K562 (cell line): ENCODE results near the gene EIF5B. TPM values are rescaled to one million over a fixed set of nuclear protein-coding genes. Genes with fewer than 3 reads are reported as not detected.
A peak's percentile ranks its signal among the peaks of the same experiment; 100 is the strongest.

Source experiments
- BMI1 ChIP-seq: fragments of 150-350 bp; IDR thresholded peaks from 2 replicates; pipeline ENCODE4 v1.6.1; 2014; ENCODE audit warnings: low read length
- CBFA2T2 ChIP-seq: fragments of 450-650 bp; conservative IDR thresholded peaks from 2 replicates; pipeline ENCODE4 v1.6.1; 2017; ENCODE audit warnings: mild to moderate bottlenecking
- CEBPB ChIP-seq: fragments of 450-650 bp; IDR thresholded peaks from 2 replicates; pipeline ENCODE4 v1.6.1; 2016; ENCODE audit warnings: missing genetic modification characterization, missing compliant biosample characterization
- ELF4 ChIP-seq: fragments of 450-650 bp; formaldehyde crosslinking; IDR thresholded peaks from 2 replicates; pipeline ENCODE4 v1.4.0; 2022; ENCODE audit warnings: missing genetic modification characterization
- GABPB2 ChIP-seq: fragments of 250-450 bp; sonication (Bioruptor Pico); conservative IDR thresholded peaks from 2 replicates; pipeline ENCODE4 v1.5.1; 2021; ENCODE audit warnings: mild to moderate bottlenecking
- GTF2E2 ChIP-seq: fragments of 200-800 bp; sonication (Bioruptor generic); IDR thresholded peaks from 2 replicates; pipeline ENCODE4 v1.6.1; 2016; ENCODE audit warnings: missing genetic modification characterization, missing compliant biosample characterization
- KAT8 ChIP-seq: fragments of 450-650 bp; IDR thresholded peaks from 2 replicates; pipeline ENCODE4 v1.6.1; 2016; ENCODE audit warnings: low read depth, mild to moderate bottlenecking
- MAFF ChIP-seq: IDR thresholded peaks from 2 replicates; pipeline ENCODE4 v1.6.1; 2012; ENCODE audit warnings: low read length, improper control_type of control experiment
- MTA2 ChIP-seq: fragments of 450-650 bp; IDR thresholded peaks from 2 replicates; pipeline ENCODE4 v1.6.1; 2016; ENCODE audit warnings: low read depth
- NR4A1 ChIP-seq, 2 experiments: fragments of 250-450 bp in 1 of 2; fragments of 450-650 bp in 1 of 2; sonication (Bioruptor Pico) in 1 of 2; IDR thresholded peaks; 2 replicates each; pipeline versions ENCODE4 v1.4.0 to v1.6.1; 2016 to 2020; ENCODE audit warnings: mild to moderate bottlenecking in 2 of 2, missing compliant biosample characterization in 1 of 2, missing genetic modification characterization in 1 of 2, moderate library complexity in 1 of 2
- RB1 ChIP-seq: fragments of 450-650 bp; IDR thresholded peaks from 2 replicates; pipeline ENCODE4 v1.6.1; 2017; ENCODE audit warnings: low read depth, mild to moderate bottlenecking
- SAP30 ChIP-seq: fragments of 200-600 bp; sonication (generic); IDR thresholded peaks from 2 replicates; pipeline ENCODE4 v1.6.1; 2012; ENCODE audit warnings: borderline replicate concordance, low read depth, mild to moderate bottlenecking, moderate library complexity, low read length, control low read depth, inconsistent platforms; ENCODE audit not compliant: insufficient read depth, poor library complexity, severe bottlenecking
- SMARCC2 ChIP-seq: fragments of 450-650 bp; IDR thresholded peaks from 2 replicates; pipeline ENCODE4 v1.6.1; 2017; ENCODE audit warnings: antibody characterized with exemption, moderate library complexity, mild to moderate bottlenecking, low read depth
- TBL1XR1 ChIP-seq, 2 experiments: IDR thresholded peaks; 2 replicates each; pipeline ENCODE4 v1.6.1; 2012; ENCODE audit warnings: improper control_type of control experiment in 2 of 2, low read length in 2 of 2, mild to moderate bottlenecking in 1 of 2
- ZBTB11 ChIP-seq, 3 experiments: fragments of 200-800 bp in 1 of 3; fragments of 250-450 bp in 1 of 3; fragments of 450-650 bp in 1 of 3; sonication (Bioruptor Pico) in 1 of 3; sonication (Bioruptor generic) in 1 of 3; formaldehyde crosslinking in 1 of 3; IDR thresholded peaks; 2 replicates each; pipeline versions ENCODE4 v1.6.1 to v1.8.0; 2016 to 2022; ENCODE audit warnings: mild to moderate bottlenecking in 2 of 3, missing genetic modification characterization in 2 of 3, missing compliant biosample characterization in 1 of 3, moderate library complexity in 1 of 3
- ZBTB8A ChIP-seq: fragments of 450-650 bp; IDR thresholded peaks from 2 replicates; pipeline ENCODE4 v1.6.1; 2018; ENCODE audit warnings: mild to moderate bottlenecking, moderate library complexity; ENCODE audit not compliant: partially characterized antibody
- ZNF561 ChIP-seq: fragments of 450-650 bp; formaldehyde crosslinking; conservative IDR thresholded peaks from 2 replicates; pipeline ENCODE4 v1.4.0; 2020; ENCODE audit warnings: mild to moderate bottlenecking, moderate library complexity
- ZNF584 ChIP-seq: fragments of 200-800 bp; sonication (Bioruptor generic); IDR thresholded peaks from 2 replicates; pipeline ENCODE4 v1.6.1; 2016; ENCODE audit warnings: low read depth, mild to moderate bottlenecking, missing genetic modification characterization, missing compliant biosample characterization
- polyA plus RNA-seq, 8 experiments: library from polyadenylated mRNA; depleted of rRNA in 4 of 8; stranded (reverse) in 5 of 8; unstranded in 3 of 8; fragments of >200 nt; fragmentation: Nextera tagmentation in 2 of 8; fragmentation: Illumina TruSeq in 1 of 8; extraction: Ambion mirVana in 2 of 8; extraction: Trizol in 1 of 8; gene quantifications; 2 replicates each; pipeline versions ENCODE4 v1.2.1 to v1.2.3, GENCODE V29; 2011 to 2014; ENCODE audit warnings: inconsistent platforms in 1 of 8, missing spikeins in 1 of 8
- total RNA-seq, 7 experiments: library from RNA; depleted of rRNA in 6 of 7; stranded (reverse); fragments of >200 nt in 6 of 7; fragmentation: Illumina TruSeq in 2 of 7; extraction: Trizol in 2 of 7; gene quantifications; 2 replicates each; pipeline versions ENCODE4 v1.2.1 to v1.2.3, GENCODE V29; 2011 to 2021; ENCODE audit warnings: low replicate concordance in 1 of 7
- TF ChIP-seq, protein P1 (sequence below): fragments of 450-650 bp; formaldehyde crosslinking; IDR thresholded peaks from 2 replicates; pipeline ENCODE4 v1.4.0; 2022; ENCODE audit warnings: missing genetic modification characterization
- TF ChIP-seq, protein P2 (sequence below): IDR thresholded peaks from 2 replicates; pipeline ENCODE4 v1.6.1; 2014; ENCODE audit warnings: antibody characterized with exemption
- TF ChIP-seq, protein P3 (sequence below): fragments of 250-450 bp; sonication (Bioruptor Pico); IDR thresholded peaks from 2 replicates; pipeline ENCODE4 v1.4.0; 2020
- TF ChIP-seq, protein P4 (sequence below): fragments of 450-650 bp; formaldehyde crosslinking; IDR thresholded peaks from 2 replicates; pipeline ENCODE4 v1.4.0; 2022; ENCODE audit warnings: mild to moderate bottlenecking, moderate library complexity

The EIF5B gene
- total and polyA plus RNA-seq, 9 of the 15 experiments (the other 6 are each of a cell fraction or from before 2014, with no cell fraction given): 26.5 to 143 (median 47.7) TPM

DNA sequence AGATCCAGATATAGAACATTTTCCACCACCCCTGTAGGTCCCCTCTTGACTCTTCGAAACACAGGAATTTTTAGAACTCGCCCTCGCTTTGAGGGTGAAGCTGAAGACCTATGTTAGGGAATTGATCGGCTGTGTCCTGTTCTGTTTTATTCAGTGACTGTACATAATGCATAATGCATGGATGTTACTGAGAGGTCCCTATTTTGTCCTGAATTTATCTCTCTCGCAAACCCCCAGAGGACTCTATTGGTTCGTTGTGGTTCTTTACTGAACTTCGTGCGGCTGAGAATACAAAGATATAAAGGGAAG is 431 bp upstream of the EIF5B start (continued):
- TF ChIP-seq, protein P1, sequence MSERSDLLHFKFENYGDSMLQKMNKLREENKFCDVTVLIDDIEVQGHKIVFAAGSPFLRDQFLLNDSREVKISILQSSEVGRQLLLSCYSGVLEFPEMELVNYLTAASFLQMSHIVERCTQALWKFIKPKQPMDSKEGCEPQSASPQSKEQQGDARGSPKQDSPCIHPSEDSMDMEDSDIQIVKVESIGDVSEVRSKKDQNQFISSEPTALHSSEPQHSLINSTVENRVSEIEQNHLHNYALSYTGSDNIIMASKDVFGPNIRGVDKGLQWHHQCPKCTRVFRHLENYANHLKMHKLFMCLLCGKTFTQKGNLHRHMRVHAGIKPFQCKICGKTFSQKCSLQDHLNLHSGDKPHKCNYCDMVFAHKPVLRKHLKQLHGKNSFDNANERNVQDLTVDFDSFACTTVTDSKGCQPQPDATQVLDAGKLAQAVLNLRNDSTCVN (CRISPR knock-in tag): no peak
- TF ChIP-seq SMARCC2: 0 out of 2 replicates have a peak, but pooled peaks have one; percentile 33
- no peak for TF ChIP-seq RB1
- no peak for TF ChIP-seq CEBPB (tag)
- TF ChIP-seq BMI1: no peak
- TF ChIP-seq SAP30: no peak
- TF ChIP-seq KAT8: no peak
- TF ChIP-seq CBFA2T2: no peak
- no peak for TF ChIP-seq ZBTB8A
- TF ChIP-seq, protein P2, sequence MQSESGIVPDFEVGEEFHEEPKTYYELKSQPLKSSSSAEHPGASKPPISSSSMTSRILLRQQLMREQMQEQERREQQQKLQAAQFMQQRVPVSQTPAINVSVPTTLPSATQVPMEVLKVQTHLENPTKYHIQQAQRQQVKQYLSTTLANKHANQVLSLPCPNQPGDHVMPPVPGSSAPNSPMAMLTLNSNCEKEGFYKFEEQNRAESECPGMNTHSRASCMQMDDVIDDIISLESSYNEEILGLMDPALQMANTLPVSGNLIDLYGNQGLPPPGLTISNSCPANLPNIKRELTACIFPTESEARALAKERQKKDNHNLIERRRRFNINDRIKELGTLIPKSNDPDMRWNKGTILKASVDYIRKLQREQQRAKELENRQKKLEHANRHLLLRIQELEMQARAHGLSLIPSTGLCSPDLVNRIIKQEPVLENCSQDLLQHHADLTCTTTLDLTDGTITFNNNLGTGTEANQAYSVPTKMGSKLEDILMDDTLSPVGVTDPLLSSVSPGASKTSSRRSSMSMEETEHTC: no peak
- no peak for TF ChIP-seq TBL1XR1 (IDR thresholded peaks at IDR 0.05; ENCODE audit: low read length in 2 of 2)
- TF ChIP-seq GTF2E2 (tag): peak; percentile 60; the same call in 1 of the 2 replicates
- TF ChIP-seq MTA2: no peak
- TF ChIP-seq, protein P3, sequence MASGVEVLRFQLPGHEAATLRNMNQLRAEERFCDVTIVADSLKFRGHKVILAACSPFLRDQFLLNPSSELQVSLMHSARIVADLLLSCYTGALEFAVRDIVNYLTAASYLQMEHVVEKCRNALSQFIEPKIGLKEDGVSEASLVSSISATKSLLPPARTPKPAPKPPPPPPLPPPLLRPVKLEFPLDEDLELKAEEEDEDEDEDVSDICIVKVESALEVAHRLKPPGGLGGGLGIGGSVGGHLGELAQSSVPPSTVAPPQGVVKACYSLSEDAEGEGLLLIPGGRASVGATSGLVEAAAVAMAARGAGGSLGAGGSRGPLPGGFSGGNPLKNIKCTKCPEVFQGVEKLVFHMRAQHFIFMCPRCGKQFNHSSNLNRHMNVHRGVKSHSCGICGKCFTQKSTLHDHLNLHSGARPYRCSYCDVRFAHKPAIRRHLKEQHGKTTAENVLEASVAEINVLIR (CRISPR knock-in tag): no peak
- peak in 1 of 3 experiments; percentile 83; a peak in 1 of 6 replicates for TF ChIP-seq ZBTB11 (CRISPR knock-in tag; IDR thresholded peaks at IDR 0.05)
- no peak for TF ChIP-seq MAFF
- peak; percentile 55; the same call in 1 of the 2 replicates for TF ChIP-seq ZNF584
- no peak for TF ChIP-seq NR4A1 (CRISPR knock-in tag; IDR thresholded peaks at IDR 0.05)
- TF ChIP-seq NR4A1 (tag; IDR thresholded peaks at IDR 0.05): no peak
- no peak for TF ChIP-seq ELF4 (CRISPR knock-in tag)
- no peak for TF ChIP-seq GABPB2 (CRISPR knock-in tag)
- no peak for TF ChIP-seq ZNF561 (CRISPR knock-in tag)
- TF ChIP-seq, protein P4, sequence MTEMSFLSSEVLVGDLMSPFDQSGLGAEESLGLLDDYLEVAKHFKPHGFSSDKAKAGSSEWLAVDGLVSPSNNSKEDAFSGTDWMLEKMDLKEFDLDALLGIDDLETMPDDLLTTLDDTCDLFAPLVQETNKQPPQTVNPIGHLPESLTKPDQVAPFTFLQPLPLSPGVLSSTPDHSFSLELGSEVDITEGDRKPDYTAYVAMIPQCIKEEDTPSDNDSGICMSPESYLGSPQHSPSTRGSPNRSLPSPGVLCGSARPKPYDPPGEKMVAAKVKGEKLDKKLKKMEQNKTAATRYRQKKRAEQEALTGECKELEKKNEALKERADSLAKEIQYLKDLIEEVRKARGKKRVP (CRISPR knock-in tag): no peak
